Ureter (tissue), 1 donor: ENCODE measurements around the gene LRFN4. TPM values are rescaled to one million over a fixed set of nuclear protein-coding genes. Genes with fewer than 3 reads are reported as not detected.
"Not testable (repeated sequence)": the region's sequence is repeated elsewhere in the genome, so short reads cannot be mapped to it uniquely, and the experiment has no call there.

Source experiments
- DNase-seq: peaks from one replicate; pipeline ENCODE4 v3.0.0-alpha.2; 2020; ENCODE audit warnings: low spot score
- total RNA-seq: library from RNA; stranded (reverse); gene quantifications from one replicate; pipeline ENCODE4 v1.2.4, GENCODE V29; 2023
- donor health status: DM: yes; HTN: yes; CAD: no.

LRFN4 gene
- 18.3 TPM for total RNA-seq

- DNase-seq = no peak
Measured at GRCh38 chr11:66856496-66857233, at the start of gene LRFN4. Gene LRFN4 (plus strand): TSS chr11:66857064. CDS start chr11:66857745, 681 bp downstream.

GRCh38 chr11:66809592-66809991, 47.3 kb upstream of the LRFN4 start:
- DNase-seq = no peak

- no peak for DNase-seq
Measured at GRCh38 chr11:66810576-66811185, 46.2 kb upstream of the LRFN4 start.

GRCh38 chr11:66814678-66815077, 42.2 kb upstream of the LRFN4 start:
- no peak for DNase-seq

GRCh38 chr11:66815646-66816045, 41.2 kb upstream of the LRFN4 start:
- no peak for DNase-seq

- no peak for DNase-seq
Measured at GRCh38 chr11:66818231-66818955, 38.5 kb upstream of the LRFN4 start.

GRCh38 chr11:66820381-66820780, 36.5 kb upstream of the LRFN4 start:
- no peak for DNase-seq

GRCh38 chr11:66820901-66821300, 36.0 kb upstream of the LRFN4 start:
- DNase-seq = no peak

- no peak for DNase-seq
Measured at GRCh38 chr11:66823700-66824099, 33.2 kb upstream of the LRFN4 start.

- DNase-seq = not testable (repeated sequence)
Measured at GRCh38 chr11:66824573-66824972, 32.3 kb upstream of the LRFN4 start.

GRCh38 chr11:66834539-66834845, 22.4 kb upstream of the LRFN4 start:
- DNase-seq = no peak

GRCh38 chr11:66834943-66835342, 21.9 kb upstream of the LRFN4 start:
- DNase-seq = no peak

GRCh38 chr11:66835768-66836405, 21.0 kb upstream of the LRFN4 start:
- no peak for DNase-seq

GRCh38 chr11:66840317-66841091, 16.4 kb upstream of the LRFN4 start:
- no peak for DNase-seq

- no peak for DNase-seq
Measured at GRCh38 chr11:66841861-66842260, 15.0 kb upstream of the LRFN4 start.

GRCh38 chr11:66842501-66842895, 14.4 kb upstream of the LRFN4 start:
- DNase-seq = no peak

- peak; percentile 92 for DNase-seq
Measured at GRCh38 chr11:66842896-66843775, 13.7 kb upstream of the LRFN4 start, which contains the start of gene RCE1. Gene RCE1 (plus strand): TSS chr11:66843441. CDS start chr11:66843456, 15 bp downstream.

- no peak for DNase-seq
Measured at GRCh38 chr11:66843776-66844495, 12.9 kb upstream of the LRFN4 start.

GRCh38 chr11:66844496-66845142, 12.2 kb upstream of the LRFN4 start:
- no peak for DNase-seq
